NCI-H1436 treated with DMSO at 0.1 percent for 48 hours (cell line): ENCODE measurements around the gene PTPRN2.

Experiments
- DNase-seq: peaks from one replicate; lab custom pipeline; 2025; lab: John Stamatoyannopoulos, UW

The PTPRN2 gene

DNA sequence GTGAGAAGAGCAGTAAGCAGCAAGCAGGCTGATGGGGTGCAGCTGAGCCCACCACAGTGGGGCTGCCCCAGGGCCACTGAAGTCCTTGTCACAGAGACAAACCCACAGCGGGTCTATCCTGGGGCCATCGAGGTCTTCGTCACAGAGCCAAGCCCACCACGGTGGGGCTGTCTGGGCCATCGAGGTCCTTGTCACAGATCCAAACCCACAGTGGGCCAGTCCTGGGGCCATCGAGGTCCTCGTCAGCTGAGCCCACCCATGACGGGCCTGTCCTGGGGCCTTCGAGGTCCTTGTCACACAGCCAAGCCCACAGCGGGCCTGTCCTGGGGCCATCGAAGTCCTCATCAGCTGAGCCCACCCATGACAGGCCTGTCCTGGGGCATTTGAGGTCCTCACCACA is 700.9 kb downstream of the PTPRN2 start:
- DNase-seq = no peak

- no peak for DNase-seq
Measured at GRCh38 chr7:157886266-157886665, 701.4 kb downstream of the PTPRN2 start.

- no peak for DNase-seq
Measured at GRCh38 chr7:157885140-157885539, 702.5 kb downstream of the PTPRN2 start.

DNA sequence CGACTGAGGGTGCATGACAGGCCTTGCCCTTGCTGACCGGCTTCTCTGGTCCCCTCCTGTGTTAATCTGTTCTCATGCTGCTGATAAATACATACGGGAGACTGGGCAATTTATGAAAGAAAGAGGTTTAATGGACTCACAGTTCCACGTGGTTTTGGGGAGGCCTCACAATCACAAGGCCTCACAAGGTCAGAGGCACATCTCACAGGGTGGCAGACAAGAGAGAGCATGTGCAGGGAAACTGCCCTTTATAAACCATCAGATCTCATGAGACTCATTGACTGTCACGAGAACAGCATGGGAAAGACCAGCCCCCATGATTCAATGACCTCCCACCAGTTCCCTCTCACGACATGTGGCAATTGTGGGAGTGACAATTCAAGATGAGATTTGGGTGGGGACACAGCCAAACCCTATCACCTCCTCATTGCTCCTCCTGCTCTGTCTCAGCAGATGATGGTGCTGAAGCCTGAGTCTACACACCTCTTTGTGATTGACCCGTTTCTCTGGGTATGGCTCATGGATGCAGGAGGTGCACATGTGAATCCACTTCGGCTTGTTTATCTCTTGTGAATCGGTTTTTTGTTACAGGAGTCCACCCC is 703.1 kb downstream of the PTPRN2 start:
- no peak for DNase-seq

- no peak for DNase-seq
Measured at GRCh38 chr7:157881048-157881771, 706.4 kb downstream of the PTPRN2 start.

DNA sequence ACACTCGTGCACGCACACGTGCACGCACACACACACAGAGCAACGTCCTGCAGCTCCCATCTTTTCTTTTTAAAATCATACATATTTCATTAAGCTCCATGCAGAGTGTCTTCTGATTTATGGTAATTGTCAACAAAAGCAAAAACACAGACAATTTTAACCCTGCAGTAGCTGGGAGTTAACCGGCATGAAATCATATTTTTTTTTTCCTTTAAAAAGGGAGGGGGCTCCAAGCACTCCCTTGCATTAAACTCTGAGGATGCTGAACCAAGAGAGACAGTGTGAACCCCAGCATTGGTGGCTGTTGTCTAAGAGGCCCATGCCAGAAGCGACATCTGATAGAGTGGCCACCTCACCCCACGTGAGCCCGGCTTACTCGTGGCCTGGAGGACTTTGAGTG is 708.2 kb downstream of the PTPRN2 start:
- no peak for DNase-seq

DNA sequence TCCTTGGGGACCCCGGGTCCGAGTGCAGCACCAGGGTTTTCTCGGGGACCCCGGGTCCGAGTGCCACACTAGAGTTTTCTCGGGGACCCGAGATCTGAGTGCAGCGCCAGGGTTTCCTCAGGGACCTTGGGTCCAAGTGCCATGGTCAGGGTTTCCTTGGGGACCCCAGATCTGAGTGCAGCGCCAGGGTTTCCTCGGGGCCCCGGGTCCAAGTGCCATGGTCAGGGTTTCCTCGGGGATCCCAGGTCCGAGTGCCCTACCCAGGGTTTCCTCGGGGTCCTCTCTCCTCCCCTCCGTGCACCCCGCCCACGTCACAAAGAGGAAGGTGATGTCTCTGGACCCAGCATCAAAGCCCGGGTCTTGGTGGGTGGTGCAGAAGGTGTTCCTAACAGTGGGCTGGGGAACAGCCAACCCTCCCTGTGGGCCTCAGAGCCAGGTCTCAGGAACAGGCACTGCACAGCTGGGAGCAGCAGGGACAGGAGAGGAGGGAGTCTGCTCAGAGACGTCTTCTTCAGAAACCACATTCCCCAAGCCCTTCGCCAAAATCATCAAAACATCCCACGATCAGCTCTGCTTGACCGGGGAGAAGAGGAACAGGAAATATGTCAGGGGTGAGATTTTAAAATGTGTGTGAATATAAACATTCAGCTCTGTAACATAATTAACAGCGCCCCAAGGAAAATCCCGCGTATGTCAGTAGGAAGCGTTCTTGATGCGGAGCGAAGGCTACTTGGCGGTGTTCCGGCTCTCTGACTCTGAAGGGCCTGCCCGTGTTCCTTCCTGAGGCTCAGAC is 710.1 kb downstream of the PTPRN2 start:
- no peak for DNase-seq

DNA sequence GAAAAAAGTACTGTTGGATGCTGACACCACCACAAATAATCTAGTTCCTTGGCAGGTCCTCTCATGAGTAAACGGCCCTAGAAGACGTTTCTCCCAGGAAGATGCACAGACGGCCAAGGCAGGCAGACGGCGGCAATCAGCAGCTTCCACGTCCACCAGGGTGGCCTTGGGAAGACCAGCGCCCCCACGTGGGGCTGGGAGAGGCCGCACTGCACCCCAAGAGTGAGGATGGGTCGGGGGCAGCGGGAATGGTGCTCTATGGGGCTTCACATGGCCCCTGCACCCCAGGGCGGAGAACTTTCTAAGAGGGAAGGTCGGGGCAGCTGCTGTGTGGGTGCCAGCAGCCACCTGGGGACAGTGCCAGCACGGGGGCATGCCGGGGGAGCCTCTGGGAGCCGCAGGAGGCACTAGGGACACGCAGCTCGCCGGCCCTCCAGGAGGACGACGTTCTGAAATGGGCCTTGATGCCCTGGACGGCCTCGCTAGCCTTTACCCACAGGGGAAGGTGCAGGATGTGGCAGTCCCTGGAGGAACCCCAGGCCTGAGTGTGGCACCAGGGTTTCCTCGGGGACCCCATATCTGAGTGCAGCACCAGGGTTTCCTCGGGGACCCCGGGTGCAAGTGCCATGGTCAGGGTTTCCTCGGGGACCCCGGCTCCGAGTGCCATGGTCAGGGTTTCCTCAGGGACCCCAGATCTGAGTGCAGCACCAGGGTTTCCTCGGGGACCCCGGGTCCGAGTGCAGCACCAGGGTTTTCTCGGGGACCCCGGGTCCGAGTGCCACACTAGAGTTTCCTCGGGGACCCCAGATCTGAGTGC is 710.9 kb downstream of the PTPRN2 start:
- DNase-seq = no peak

GRCh38 chr7:157875230-157876179 is 712.1 kb downstream of the PTPRN2 start:
- no peak for DNase-seq

DNA sequence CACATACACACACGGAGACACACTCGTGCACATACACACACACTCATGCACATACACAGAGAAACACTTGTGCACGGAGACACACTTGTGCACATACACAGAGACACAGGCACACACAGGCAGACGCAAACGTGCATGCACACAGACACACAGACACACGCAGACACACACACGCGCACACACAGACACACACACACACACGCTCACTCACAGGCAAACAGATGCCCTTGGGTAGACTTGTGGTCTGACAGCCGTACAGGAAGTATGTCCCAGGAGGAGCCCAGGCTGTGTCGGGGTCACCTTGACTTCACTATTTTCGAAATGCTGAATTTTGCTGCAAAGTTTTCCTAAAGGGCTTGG is 712.8 kb downstream of the PTPRN2 start:
- DNase-seq = no peak

- DNase-seq = no peak
Measured at GRCh38 chr7:157874208-157874816, 713.3 kb downstream of the PTPRN2 start.

GRCh38 chr7:157873664-157874063 is 714.0 kb downstream of the PTPRN2 start:
- no peak for DNase-seq

DNA sequence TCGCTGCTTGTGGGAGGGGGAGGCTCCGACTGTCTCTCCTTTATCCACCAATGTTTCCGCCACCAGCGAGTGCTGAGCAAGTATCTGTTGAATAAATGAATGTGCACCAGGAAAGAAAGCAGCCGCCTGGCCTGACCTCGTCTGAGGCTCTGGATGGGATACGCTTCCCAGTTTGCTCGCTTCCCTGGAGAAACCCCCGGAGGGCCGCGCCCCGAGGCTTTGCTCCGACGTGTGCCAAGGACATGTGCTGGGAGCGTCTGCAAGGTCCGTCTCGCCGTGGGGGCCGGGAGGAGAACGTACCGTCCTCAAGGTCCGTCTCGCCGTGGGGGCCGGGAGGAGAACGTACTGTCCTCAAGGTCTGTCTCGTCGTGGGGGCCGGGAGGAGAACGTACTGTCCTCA is 714.4 kb downstream of the PTPRN2 start:
- no peak for DNase-seq

- DNase-seq = no peak
Measured at GRCh38 chr7:157872447-157872846, 715.2 kb downstream of the PTPRN2 start.

DNA sequence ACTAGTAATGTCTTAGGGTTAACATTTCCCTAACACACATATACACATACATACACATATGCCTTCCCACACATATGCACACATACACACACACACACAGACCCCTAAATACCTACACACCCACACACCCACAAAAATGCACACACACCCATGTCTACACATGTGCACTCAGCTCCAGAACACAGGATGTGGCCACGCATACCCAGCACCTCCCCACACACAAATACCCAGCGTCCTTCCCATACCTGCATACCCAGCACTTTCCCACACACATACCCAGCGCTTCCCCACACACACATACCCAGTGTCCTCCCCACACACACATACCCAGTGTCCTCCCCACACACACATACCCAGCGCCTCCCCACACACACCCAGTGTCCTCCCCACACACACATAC is 715.9 kb downstream of the PTPRN2 start:
- no peak for DNase-seq

- DNase-seq = no peak
Measured at GRCh38 chr7:157870644-157871290, 716.9 kb downstream of the PTPRN2 start.

GRCh38 chr7:157869793-157870192 is 717.8 kb downstream of the PTPRN2 start:
- DNase-seq = no peak

- no peak for DNase-seq
Measured at GRCh38 chr7:157867685-157868305, 719.8 kb downstream of the PTPRN2 start.

DNA sequence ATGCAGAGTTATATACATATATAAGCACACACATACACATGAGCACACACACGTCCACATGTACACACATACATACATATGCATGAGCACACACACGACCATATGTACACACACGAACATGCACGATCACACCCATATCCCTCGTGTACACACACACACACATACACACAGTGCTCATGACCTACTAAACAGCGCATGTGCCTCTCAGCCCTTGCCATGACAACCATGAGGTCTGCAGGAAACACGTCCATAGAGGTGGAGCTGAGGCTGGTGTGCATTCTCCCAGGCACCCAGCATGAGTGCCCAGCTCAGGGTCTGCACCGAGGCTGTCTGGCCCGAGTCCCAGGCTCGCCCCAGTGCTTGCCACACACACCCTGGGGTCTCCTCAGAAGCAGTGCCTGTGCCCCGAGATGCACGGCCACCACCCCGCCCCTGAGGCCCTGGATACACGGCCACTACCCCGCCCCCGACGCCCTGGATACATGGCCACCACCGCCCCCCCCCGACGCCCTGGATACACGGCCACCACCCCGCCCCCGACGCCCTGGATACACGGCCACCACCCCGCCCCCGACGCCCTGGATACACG is 721.2 kb downstream of the PTPRN2 start:
- no peak for DNase-seq
